Stimulated activated CD8-positive, alpha-beta memory T cell treated with anti-CD3 and anti-CD28 coated beads, Interleukin-7, amount 100 ng/mL, for 4 hours (primary cell): Measurements from ENCODE around the gene DDX25.

ENCODE experiments used
- DNase-seq, 2 donors: peaks; one replicate each; pipeline ENCODE4 v3.0.0-alpha.2; 2020; ENCODE audit warnings: low read depth in 2 of 2

The DDX25 gene

GRCh38 chr11:125977333-125977732 is 73.0 kb downstream of the DDX25 start:
- DNase-seq, result no peak

- DNase-seq, result no peak
These were observed 73.9 kb downstream of the DDX25 start for GRCh38 chr11:125978181-125978716.
